GM21717 (cell line): Measurements from ENCODE around the gene MEIOSIN.
A peak's percentile ranks its signal among the peaks of the same experiment; 100 is the strongest.
"Not testable (repeated sequence)": the region's sequence is repeated elsewhere in the genome, so short reads cannot be mapped to it uniquely, and the experiment has no call there.

Experiments used
- ATAC-seq: cut with Tn5 transposase; IDR thresholded peaks from one replicate; pipeline ENCODE4 v1.9.1; 2021; ENCODE audit warnings: mild to moderate bottlenecking, moderate library complexity; ENCODE audit not compliant: unreplicated experiment

Gene MEIOSIN

DNA sequence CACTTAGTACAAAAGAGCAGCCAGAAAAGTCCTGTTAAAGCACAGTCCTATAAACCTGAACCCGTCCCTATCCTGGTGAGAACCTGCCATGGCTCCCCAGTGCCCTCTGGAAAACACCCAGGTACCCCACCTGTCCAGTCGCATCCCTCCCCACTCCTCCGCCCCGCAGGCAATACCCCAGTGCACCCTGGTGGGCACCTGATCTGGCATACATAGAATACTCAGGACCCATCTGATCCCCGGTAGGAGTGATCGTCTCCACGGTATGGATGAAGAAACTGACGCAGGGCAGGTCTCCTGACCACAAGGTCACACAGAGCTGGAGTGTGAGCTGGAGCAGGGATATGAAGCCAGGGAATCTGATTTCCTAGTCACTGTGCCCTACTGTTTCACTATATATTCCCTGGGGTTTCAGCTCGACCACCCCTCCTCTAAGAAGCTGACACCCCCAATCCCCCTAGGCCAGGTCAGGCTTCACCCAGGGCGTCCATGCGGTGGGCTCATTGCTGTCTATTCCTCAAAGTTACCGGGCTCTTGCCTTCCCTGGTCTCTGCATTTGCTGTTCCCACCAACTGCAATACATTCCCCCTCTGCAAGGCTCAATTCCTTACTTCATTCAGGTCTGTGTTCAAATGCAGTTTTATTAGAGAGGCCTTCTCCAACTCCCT is 15.1 kb upstream of the MEIOSIN start:
- no peak for ATAC-seq

DNA sequence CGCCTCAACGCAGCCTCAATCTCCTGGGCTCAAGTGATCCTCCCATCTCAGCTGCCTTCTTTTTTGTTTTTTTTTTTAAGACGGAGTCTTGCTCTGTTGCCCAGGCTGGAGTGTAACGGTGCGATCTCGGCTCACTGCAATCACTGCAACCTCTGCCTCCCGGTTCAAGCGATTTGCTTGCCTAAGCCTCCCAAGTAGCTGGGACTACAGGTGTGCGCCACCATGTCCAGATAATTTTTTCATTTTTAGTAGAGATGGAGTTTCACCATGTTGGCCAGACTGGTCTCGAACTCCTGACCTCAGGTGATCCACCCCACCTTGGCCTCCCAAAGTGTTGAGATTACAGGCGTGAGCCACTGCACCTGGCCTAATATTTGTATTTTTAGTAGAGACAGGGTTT is 13.2 kb upstream of the MEIOSIN start:
- ATAC-seq, result not testable (repeated sequence)

DNA sequence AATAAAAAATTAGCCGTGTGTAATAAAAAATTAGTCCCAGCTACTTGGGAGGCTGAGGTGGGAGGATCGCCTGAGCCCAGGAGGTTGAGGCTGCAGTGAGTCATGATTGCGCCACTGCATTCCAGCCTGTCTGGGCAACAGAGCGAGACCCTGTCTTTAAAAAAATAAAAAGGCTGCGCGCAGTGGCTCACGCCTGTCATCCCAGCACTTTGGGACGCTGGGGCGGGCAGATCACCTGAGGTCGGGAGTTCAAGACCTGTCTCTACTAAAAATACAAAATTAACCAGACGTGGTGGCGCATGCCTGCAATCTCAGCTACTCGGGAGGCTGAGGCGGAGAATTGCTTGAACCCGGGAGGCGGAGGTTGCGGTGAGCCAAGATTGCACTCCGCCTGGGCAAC is 4.6 kb upstream of the MEIOSIN start:
- ATAC-seq, result not testable (repeated sequence)

DNA sequence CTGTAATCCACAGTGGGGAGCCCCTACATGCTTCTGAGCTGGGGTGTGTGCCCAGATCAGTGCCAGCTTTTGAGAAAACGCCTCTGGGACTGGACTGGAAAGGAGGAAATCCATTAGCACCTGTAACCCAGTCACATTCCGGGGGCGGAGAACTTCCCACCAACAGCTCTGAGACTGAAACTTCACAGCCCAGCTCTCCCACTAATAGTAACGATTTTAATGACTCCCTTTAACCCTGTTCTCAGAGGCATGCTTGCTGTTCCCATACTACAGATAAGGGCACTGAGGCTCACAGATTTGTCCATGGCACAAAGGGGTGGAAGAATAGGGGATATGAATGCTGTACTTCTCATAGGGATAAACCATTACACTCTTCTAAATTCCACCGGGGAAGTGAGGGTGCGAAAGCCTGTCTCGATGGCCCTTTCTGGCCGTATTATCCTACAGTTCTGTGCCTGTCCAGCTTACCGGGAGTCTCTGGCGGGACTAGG is 3.4 kb upstream of the MEIOSIN start:
- ATAC-seq, result no peak

DNA sequence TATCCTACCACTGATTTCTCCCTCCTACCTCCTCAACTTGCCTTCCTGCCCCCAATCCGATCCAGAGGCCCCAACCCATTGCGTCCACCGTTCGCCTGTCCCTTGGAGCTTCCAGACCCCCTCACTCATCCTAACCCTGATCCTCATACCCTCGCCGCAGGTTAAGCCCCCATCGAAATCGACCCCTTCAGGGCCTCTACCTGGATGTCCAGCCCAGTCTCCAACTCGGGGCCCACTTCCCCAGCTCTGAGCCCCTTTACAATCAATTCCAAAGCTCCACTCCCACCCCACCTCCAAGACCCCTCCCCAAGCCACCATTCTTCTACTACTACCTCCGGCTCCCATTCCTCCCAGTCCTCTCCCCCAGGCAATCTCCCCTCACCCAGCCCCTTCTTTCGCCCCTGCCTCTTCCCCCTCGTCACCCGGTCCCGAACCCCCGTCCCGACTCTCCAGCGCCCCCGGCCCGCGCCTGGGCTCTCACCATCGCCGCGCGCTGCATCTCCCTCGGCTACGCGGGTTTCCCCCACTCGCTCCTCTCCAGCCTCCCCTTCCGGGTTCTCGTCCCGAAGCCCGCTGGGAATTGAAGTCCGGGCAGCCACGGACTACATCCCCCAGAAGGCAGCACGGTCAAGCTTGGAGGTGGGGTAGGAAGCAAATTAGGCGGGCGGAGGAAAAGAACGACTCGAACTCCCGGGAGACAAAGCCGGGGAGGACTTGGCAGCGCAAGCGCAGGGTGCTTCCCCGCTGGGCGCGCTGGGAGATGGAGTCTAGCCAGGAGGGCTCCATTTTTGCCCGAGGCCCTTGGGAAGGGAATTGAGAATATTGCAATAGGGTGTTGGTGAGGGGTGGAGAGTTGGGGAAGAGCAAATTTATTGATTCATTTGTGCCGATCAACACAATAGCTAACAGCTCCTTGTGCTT is 2.6 kb upstream of the MEIOSIN start, which contains the start of gene FBXO46:
TSS of gene FBXO46 (minus strand) at position 529 of the 921 bp plus-strand sequence. CDS start 17,401 bp downstream, outside the sequence.
- ATAC-seq, result peak; percentile 87

DNA sequence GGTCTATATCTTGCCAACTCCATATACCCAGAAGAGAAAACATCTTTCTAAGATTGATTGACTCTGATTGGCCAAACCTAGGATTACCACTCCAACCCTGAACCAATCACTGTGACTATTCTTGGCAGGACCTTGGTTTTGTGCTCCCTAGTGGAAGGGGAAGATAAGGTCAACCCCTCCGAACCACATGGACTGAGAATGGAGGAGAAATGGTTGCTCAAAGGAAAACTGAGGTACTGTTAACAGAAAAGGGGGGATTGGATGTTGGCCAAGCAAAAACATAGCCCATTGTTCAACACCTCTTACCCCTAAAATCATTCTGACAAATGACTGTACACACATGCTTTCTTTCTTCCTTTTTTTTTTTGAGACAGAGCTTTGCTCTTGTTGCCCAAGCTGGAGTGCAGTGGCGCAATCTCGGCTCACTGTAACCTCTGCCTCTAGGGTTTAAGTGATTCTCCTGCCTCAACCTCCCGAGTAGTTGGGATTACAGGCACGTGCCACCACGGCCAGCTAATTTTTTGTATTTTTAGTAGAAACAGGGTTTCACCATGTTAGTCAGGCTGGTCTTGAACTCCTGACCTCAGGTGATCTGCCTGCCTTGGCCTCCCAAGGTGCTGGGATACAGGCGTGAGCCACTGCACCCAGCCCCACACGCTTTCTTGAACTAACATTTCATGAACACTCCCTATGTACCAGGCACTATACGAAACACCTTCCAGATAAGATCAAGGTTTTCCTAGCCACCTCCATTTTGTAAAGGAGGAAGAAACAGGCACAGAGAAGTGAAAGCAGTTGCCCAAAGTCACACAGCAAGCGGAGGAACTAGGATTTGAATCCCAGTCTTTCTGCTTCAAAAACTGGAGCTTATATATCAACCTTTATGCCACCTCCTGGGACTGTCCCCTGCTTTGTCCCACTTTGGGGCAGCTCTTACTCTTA is 6.5 kb downstream of the MEIOSIN start:
- no peak for ATAC-seq

DNA sequence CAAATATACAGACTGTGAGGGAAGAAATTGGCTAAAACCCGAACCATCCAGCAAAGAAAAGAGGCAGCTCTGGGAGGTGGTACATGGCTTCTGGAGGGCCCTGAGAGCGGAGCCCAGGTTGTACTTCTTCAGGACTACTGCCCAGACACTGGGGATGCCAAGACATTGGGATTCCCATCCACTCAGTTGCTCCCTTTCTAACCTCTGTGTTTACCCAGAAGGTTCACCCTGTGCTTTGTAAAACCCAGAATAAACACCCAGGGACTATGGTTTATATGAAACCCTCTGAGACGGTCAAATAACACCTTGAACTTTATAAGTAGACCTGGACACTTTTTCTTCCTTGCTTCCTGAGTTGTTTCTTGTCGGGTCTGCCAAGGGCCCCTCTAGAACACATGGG is 9.7 kb downstream of the MEIOSIN start:
- no peak for ATAC-seq

DNA sequence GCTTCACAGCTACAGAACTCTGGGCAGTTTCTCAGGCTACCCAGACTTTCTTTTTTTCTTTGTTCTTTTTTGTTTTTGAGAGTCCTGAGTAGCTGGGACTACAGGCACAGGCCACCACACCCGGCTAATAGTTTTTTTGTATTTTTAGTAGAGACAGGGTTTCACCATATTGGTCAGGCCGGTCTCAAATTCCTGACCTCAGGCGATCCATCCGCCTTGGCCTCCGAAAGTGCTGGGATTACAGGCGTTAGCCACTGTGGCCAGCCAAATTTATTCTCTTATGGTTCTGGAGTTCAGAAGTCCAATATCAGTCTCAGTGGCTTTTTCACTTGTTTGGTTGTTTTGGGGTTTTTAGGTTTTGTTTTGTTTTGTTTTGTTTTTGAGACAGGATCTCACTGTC is 12.4 kb downstream of the MEIOSIN start:
- no peak for ATAC-seq

DNA sequence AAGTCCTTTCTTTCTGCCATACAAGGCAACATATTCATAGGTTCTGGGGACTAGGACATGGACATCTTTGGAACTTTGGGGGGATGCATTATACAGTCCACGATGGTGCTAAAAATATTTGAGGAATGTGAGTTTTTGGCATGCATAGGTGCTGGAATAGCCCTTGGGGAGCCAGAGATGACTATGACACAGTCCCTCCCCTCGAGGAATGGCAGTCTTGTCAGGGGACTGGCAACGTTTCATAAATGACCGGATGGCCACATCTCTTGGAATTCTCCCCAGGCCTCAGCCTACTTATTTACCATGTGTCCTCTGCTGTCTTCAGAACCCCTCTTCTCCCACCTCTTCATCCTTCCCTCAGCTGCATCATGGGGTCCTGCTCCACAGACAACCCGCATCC is 13.6 kb downstream of the MEIOSIN start:
- ATAC-seq, result no peak

DNA sequence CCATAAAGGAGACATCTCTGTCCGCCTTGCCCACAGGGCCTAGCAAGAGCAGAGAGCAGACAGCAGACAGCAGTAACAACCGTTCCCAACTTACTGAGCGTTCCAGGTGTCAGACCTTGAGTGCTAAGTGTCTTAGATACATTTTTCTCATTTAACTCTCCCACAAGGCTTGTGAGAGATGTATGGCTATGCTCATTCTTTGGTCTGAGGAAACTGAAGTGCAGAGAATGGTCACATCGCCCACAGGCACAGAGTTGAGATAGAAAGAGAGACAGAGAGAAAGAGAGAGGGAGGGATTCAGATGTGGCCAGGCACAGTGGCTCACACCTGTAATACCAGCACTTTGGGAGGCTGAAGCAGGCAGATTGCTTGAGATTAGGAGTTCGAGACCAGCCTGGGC is 14.3 kb downstream of the MEIOSIN start:
- no peak for ATAC-seq

DNA sequence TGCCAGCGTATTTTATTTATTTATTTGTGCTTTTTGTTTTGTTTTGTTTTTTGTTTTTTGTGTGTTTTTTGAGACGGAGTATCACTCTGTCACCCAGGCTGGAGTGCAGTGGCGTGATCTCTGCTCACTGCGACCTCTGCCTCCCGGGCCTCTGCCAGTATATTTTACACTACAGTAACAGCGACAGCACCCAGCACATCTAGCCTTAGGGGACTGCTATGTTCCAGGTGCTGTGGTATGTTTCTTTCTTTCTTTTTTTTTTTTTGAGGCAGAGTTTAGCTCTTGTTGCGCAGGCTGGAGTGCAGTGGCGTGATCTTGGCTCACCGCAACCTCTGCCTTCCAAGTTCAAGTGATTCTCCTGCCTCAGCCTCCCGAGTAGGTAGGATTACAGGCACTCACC is 18.2 kb downstream of the MEIOSIN start:
- ATAC-seq, result not testable (repeated sequence)

DNA sequence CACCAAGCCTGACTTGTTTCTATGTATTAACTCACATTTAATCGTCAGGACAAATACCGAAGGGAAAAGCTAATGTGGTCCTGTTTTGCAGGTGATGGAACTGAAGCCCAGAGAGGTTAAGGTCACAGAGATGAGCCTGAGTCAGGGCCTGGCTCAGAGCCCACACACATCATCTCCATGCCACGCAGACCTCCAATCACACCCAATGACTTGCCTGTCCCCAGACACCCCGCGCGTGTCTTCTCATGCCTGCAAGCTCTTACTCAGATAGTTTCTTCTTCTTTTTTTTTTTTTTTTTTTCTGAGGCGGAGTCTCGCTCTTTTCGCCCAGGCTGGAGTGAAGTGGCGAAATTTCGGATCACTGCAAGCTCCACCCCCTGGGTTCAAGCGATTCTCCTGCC is 19.4 kb downstream of the MEIOSIN start:
- no peak for ATAC-seq

DNA sequence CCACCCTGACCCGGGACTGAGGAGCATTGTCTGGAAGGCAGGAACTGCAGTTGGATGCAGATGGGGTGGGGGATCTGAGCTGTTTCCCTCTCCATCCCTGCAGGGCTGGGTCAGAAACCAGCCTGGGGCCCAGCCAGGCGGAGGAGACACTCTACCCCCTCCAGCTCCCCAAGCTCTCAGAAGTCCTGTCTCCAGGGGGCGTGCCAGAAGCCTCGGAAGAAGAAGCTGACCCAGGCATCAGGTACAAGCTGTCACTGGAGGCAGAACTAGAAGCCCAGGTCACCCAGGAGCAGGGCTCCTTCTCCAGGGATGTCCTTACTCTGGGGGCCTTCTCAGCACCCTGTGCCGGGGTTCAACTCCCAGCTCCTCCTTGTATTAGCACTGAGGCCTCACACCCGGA is 20.3 kb downstream of the MEIOSIN start:
- ATAC-seq, result no peak

DNA sequence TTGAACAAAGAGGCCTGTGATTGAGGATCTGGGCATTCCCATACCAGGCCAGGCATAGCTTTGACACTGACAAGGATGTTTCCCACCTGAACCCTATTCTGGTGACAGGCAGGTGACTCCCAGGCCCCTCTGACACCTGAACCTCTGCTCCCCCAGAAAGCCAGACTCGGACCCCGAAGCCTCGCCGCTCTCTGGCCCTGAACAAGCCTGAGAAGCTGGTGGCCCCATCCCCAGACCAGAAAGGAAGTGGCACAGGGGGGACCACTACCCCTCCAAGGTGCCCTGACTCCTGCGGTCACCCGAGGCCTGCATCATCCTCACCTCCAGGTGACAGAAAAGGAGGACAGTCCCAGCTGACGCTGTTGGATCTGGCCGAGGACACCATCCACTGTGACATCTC is 21.1 kb downstream of the MEIOSIN start:
- no peak for ATAC-seq

DNA sequence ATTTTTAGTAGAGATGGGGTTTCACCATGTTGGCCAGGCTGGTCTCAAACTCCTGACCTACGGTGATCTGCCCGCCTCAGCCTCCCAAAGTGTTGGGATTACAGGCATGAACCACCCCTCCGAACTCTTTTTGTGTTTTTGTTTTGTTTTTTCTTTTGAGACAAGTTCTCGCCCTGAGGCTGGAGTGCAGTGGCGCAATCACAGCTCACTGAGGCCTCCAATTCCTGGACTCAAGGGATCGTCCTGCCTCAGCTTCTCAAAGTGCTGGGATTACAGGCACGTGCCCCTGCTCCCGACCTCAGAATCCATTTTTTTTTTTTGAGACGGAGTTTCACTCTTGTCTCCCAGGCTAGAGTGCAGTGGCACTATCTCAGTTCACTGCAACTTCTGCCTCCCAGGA is 24.5 kb downstream of the MEIOSIN start:
- no peak for ATAC-seq

DNA sequence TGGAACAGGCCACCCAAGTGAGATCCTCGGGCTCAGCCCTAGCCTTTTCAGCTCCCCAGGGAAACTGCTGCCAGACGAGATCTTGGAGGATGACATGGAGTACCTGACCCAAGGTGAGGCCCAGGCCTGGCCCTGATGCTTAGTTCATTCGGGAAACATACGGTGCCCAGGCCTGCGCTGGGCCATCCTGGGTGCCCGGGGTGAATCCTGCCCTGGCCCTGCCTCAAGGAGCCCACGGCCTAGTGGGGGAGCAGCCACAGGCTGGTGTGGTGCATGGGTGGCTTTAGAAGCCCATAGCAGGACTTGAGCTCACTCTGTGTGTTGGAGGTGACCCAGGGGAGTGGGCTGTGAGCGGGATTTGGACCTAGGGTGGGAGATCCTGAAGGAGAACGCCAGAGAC is 25.7 kb downstream of the MEIOSIN start:
- ATAC-seq, result no peak

DNA sequence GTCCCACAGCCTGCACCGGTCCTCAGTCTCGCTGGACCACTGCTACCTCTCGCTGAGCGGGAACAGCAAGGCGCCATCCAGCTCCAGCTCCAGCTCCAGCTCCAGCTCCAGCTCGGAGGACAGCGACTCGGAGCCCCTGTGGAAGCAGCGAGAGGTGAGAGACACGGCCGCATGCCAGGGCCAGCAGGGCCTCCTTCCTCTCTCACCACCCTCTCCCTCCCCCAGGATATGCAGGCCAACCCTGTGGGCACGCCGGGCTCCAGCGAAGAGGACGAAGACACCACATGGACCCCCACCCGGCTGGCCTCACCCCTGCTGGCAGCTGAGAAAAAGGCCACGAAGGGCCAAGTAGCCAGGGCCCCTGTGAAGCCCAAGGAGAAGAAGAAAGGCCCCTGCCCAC is 28.5 kb downstream of the MEIOSIN start:
- ATAC-seq, result no peak

DNA sequence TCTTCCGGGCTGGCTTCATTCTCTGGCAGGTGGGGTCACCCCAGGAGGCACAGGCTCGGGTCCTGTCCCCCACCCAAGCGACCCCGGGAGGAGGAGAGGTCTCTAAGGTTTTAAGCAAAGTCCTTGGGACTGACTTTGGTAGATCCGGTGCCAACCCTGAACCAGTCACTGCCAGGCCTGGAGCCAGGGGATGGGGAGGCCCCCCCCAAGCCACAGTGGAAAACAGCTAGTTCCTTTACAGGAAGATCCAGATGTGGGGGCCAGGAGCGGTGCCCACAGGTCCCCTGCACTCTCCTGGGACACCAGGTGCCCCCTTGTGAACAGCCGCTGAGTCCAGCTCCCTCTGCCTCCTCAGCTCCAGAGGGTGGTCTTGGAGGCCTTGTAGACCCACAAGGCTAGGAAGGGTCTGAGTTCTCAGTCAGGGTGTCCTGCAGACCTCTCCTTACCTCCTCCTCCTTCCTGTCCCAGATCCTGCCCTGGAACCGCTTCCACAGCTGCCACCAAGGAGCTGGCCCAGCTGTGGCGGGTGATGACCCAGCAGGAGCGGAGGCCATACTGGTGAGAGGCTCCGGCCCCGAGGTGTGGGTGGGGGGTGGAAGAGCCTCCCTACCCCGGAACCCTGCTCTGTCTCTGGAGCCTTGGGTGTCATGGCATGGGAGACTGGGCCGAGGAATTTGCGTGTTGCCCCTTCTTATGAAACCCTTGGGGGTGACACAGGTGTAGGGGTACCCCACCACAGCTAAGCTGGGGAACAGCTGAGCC is 29.8 kb downstream of the MEIOSIN start:
- ATAC-seq, result no peak

DNA sequence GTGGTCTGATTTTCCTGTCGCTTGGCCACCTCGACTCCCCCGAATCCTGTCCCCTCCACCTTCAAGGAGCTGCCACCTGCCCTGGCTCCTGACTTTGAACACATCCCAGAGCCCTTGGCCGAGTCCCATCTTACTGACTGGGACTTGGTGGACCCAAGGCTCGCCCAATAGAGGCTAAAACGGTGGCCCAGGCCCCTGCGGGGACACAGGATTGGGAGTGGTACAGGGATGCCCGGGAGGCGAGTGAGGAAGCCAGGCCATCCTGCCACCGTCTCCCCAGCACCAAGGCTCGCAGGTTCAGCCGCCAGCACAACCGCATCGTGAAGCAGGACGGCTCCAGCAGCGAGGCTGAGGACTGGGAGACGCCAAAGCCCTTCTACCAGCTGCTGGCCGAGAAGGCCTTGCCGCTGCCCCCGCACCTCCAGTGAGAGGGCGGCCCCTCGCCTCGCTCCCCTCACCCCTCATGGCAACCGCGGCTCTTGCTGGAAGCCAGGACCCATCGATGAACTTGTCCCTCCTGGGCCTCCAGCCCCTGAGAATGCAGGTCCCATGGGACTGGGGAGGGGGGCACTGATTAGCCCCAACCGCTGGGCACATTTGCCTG is 30.6 kb downstream of the MEIOSIN start:
- no peak for ATAC-seq

DNA sequence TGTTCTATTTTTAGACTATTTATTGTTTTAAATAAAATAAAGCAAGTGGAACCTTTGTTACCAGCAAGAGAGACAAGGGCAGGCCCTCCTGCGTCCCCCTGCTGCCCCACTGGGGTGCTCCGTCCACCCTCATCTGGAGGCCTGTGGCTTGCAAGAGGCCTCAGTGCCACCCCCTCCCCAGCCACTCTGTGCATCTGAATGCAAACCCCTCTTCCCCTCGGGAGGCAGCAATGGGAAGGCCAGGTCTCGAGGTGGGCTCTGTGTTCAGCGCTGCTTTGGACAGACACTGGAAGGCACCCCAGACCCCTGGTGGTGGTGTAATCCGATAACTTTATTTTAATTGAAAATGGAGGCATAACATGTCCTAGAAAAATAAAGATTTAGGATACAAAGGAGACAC is 31.2 kb downstream of the MEIOSIN start:
- no peak for ATAC-seq
